Measurements from ENCODE around the gene UNK. TPM values are rescaled to one million over a fixed set of nuclear protein-coding genes. Genes with fewer than 3 reads are reported as not detected.

The UNK gene
- total and polyA plus RNA-seq, 2 donors (not counting 1 experiment from before 2014, with no cell fraction given), result 15.0 to 15.2 TPM

- H4K20me1 ChIP-seq (ENCODE audit: control insufficient read depth, extremely low read depth, insufficient read depth, low read length), result no peaks in the 10 kb centered on the region
- H3K27me3 ChIP-seq (ENCODE audit: control insufficient read depth, insufficient read depth, low read length), result no peaks in the 10 kb centered on the region
- peaks cover 2% of the 10 kb centered on the region for H3K4me1 ChIP-seq (ENCODE audit: control insufficient read depth, extremely low read depth, insufficient read depth, low read length)
- no peaks in the 10 kb centered on the region for H3K9me3 ChIP-seq (ENCODE audit: control insufficient read depth, insufficient read depth, low read depth, low read length)
- H3K79me2 ChIP-seq (ENCODE audit: control insufficient read depth, insufficient read depth, low read length), result no peaks in the 10 kb centered on the region
- no peaks in the 10 kb centered on the region for H3K36me3 ChIP-seq (ENCODE audit: control insufficient read depth, insufficient read depth, low read length)
- no peak overlapping the region for H3K9ac ChIP-seq (ENCODE audit: insufficient read depth, low read length)
- no peak overlapping the region for H3K4me2 ChIP-seq (ENCODE audit: extremely low read depth, insufficient read depth, low read length)
- no peak overlapping the region for H3K27ac ChIP-seq (ENCODE audit: insufficient read depth, low read length)
- H2AFZ ChIP-seq (ENCODE audit: low read length), result no peak overlapping the region
- no peak overlapping the region for H3K4me3 ChIP-seq (replicated peaks in 1 of 4; ENCODE audit: control extremely low read depth in 1 of 4, insufficient read depth in 1 of 4, low read depth in 3 of 4, low read length in 4 of 4)
- no peak for DNase-seq (ENCODE audit: low read depth in 2 of 2)
- TF ChIP-seq EZH2 (IDR thresholded peaks at IDR 0.05; ENCODE audit: low read length, missing control alignments), result no peak
- TF ChIP-seq CTCF (conservative IDR thresholded peaks at IDR 0.05 in 1 of 2, IDR thresholded peaks at IDR 0.05 in 1 of 2; ENCODE audit: low read depth in 1 of 2, low read length in 2 of 2), result no peak
Measured at GRCh38 chr17:75769536-75769935, 15.1 kb upstream of the UNK start.

- Histone ChIP-seq H3K9me3 (ENCODE audit: control insufficient read depth, insufficient read depth, low read depth, low read length) (no peaks in the 10 kb centered on the region), H4K20me1 (ENCODE audit: control insufficient read depth, extremely low read depth, insufficient read depth, low read length) (no peaks in the 10 kb centered on the region), H2AFZ (ENCODE audit: low read length) (no peak overlapping the region), H3K4me1 (ENCODE audit: control insufficient read depth, extremely low read depth, insufficient read depth, low read length) (no peaks in the 10 kb centered on the region), H3K27ac (ENCODE audit: insufficient read depth, low read length) (no peak overlapping the region), H3K27me3 (ENCODE audit: control insufficient read depth, insufficient read depth, low read length) (no peaks in the 10 kb centered on the region), H3K9ac (ENCODE audit: insufficient read depth, low read length) (no peak overlapping the region), H3K4me2 (ENCODE audit: extremely low read depth, insufficient read depth, low read length) (no peak overlapping the region), H3K4me3 (replicated peaks in 1 of 4; ENCODE audit: control extremely low read depth in 1 of 4, insufficient read depth in 1 of 4, low read depth in 3 of 4, low read length in 4 of 4) (no peak overlapping the region), H3K36me3 (ENCODE audit: control insufficient read depth, insufficient read depth, low read length) (peaks cover 4% of the 10 kb centered on the region), H3K79me2 (ENCODE audit: control insufficient read depth, insufficient read depth, low read length) (peaks cover 1% of the 10 kb centered on the region)
- DNase-seq (ENCODE audit: low read depth in 2 of 2), result peak in 1 of 2 donors; percentile 26
- TF ChIP-seq CTCF (conservative IDR thresholded peaks at IDR 0.05 in 1 of 2, IDR thresholded peaks at IDR 0.05 in 1 of 2; ENCODE audit: low read depth in 1 of 2, low read length in 2 of 2) (peak in 1 of 2 donors; percentile 10), EZH2 (IDR thresholded peaks at IDR 0.05; ENCODE audit: low read length, missing control alignments) (no peak)
Measured at GRCh38 chr17:75771334-75772281, 13.0 kb upstream of the UNK start.

- Histone ChIP-seq H3K9ac (ENCODE audit: insufficient read depth, low read length) (no peak overlapping the region), H3K27me3 (ENCODE audit: control insufficient read depth, insufficient read depth, low read length) (no peaks in the 10 kb centered on the region), H3K4me2 (ENCODE audit: extremely low read depth, insufficient read depth, low read length) (no peak overlapping the region), H3K27ac (ENCODE audit: insufficient read depth, low read length) (no peak overlapping the region), H3K79me2 (ENCODE audit: control insufficient read depth, insufficient read depth, low read length) (peaks cover 13% of the 10 kb centered on the region), H2AFZ (ENCODE audit: low read length) (no peak overlapping the region), H4K20me1 (ENCODE audit: control insufficient read depth, extremely low read depth, insufficient read depth, low read length) (peaks cover 5% of the 10 kb centered on the region), H3K4me1 (ENCODE audit: control insufficient read depth, extremely low read depth, insufficient read depth, low read length) (no peaks in the 10 kb centered on the region), H3K4me3 (replicated peaks in 1 of 4; ENCODE audit: control extremely low read depth in 1 of 4, insufficient read depth in 1 of 4, low read depth in 3 of 4, low read length in 4 of 4) (no peak overlapping the region), H3K9me3 (ENCODE audit: control insufficient read depth, insufficient read depth, low read depth, low read length) (no peaks in the 10 kb centered on the region), H3K36me3 (ENCODE audit: control insufficient read depth, insufficient read depth, low read length) (peaks cover 11% of the 10 kb centered on the region)
- TF ChIP-seq EZH2 (IDR thresholded peaks at IDR 0.05; ENCODE audit: low read length, missing control alignments), result no peak
- TF ChIP-seq CTCF (conservative IDR thresholded peaks at IDR 0.05 in 1 of 2, IDR thresholded peaks at IDR 0.05 in 1 of 2; ENCODE audit: low read depth in 1 of 2, low read length in 2 of 2), result no peak
- DNase-seq (ENCODE audit: low read depth in 2 of 2), result no peak
Measured at GRCh38 chr17:75773121-75773807, 11.3 kb upstream of the UNK start.
